Chondrocyte (in vitro differentiated cells): ENCODE data around the gene LMNTD1. TPM values are rescaled to one million over a fixed set of nuclear protein-coding genes. Genes with fewer than 3 reads are reported as not detected.
A peak's percentile ranks its signal among the peaks of the same experiment; 100 is the strongest.
"Not testable (repeated sequence)": the region's sequence is repeated elsewhere in the genome, so short reads cannot be mapped to it uniquely, and the experiment has no call there.

ENCODE experiments used
- DNase-seq: peaks from one replicate; pipeline ENCODE4 v3.0.0; 2021; ENCODE audit warnings: mixed read lengths, low spot score
- H3K27ac Mint-ChIP-seq: one replicate; pipeline ENCODE4 v1.8.0; 2021; ENCODE audit warnings: mild to moderate bottlenecking, moderate library complexity, mixed read lengths; ENCODE audit not compliant: unreplicated experiment
- H3K27me3 Mint-ChIP-seq: 2 replicates; pipeline ENCODE4 v1.8.0; 2021; ENCODE audit warnings: low read depth, mixed read lengths
- H3K36me3 Mint-ChIP-seq: 2 replicates; pipeline ENCODE4 v1.8.0; 2021; ENCODE audit warnings: low read depth, mixed read lengths
- H3K4me1 Mint-ChIP-seq: 2 replicates; pipeline ENCODE4 v1.8.0; 2021; ENCODE audit warnings: low read depth, mild to moderate bottlenecking, mixed read lengths
- H3K4me3 Mint-ChIP-seq: one replicate; pipeline ENCODE4 v1.8.0; 2021; ENCODE audit warnings: mild to moderate bottlenecking, moderate library complexity, mixed read lengths; ENCODE audit not compliant: unreplicated experiment
- H3K9me3 Mint-ChIP-seq: 2 replicates; pipeline ENCODE4 v1.8.0; 2021; ENCODE audit warnings: low read depth, mixed read lengths
- CTCF ChIP-seq: fragments of 200-600 bp; sonication (generic); IDR thresholded peaks from 2 replicates; pipeline ENCODE4 v1.5.0; 2021; ENCODE audit warnings: antibody characterized with exemption, mild to moderate bottlenecking, moderate library complexity
- total RNA-seq: library from RNA; stranded (reverse); gene quantifications from 3 replicates; pipeline ENCODE4 v1.2.1, GENCODE V29; 2021

LMNTD1 gene
- total RNA-seq, 1 donor from 2014 or later: not detected

GRCh38 chr12:25494926-25495325 is 58.2 kb downstream of the LMNTD1 start:
- peak overlapping the region; percentile 14 for H3K27ac Mint-ChIP-seq
- H3K9me3 Mint-ChIP-seq: peaks cover 3% of the 10 kb centered on the region
- no peak for DNase-seq

GRCh38 chr12:25493682-25494081 is 59.4 kb downstream of the LMNTD1 start:
- Mint-ChIP-seq H3K27ac (no peak overlapping the region), H3K27me3 (peaks cover 7% of the 10 kb centered on the region), H3K4me3 (no peak overlapping the region), H3K4me1 (peaks cover 20% of the 10 kb centered on the region), H3K36me3 (peaks cover 2% of the 10 kb centered on the region), H3K9me3 (peaks cover 3% of the 10 kb centered on the region)
- no peak for TF ChIP-seq CTCF
- no peak for DNase-seq

More at GRCh38 chr12:25494926-25495325, 58.2 kb downstream of the LMNTD1 start:
- Mint-ChIP-seq H3K36me3 (peaks cover 2% of the 10 kb centered on the region), H3K27me3 (peaks cover 7% of the 10 kb centered on the region), H3K4me1 (peaks cover 20% of the 10 kb centered on the region), H3K4me3 (no peak overlapping the region)
- TF ChIP-seq CTCF: no peak

GRCh38 chr12:25491396-25492325 is 61.4 kb downstream of the LMNTD1 start:
- H3K4me3 Mint-ChIP-seq: no peak overlapping the region

GRCh38 chr12:25488956-25489870 is 63.9 kb downstream of the LMNTD1 start:
- peak overlapping the region; percentile 54 for H3K27ac Mint-ChIP-seq
- not testable (repeated sequence) for H3K9me3 Mint-ChIP-seq, H3K27me3 Mint-ChIP-seq, H3K36me3 Mint-ChIP-seq, DNase-seq, H3K4me1 Mint-ChIP-seq
- H3K4me3 Mint-ChIP-seq: peak overlapping the region; percentile 69

More at GRCh38 chr12:25491396-25492325, 61.4 kb downstream of the LMNTD1 start:
- Mint-ChIP-seq H3K36me3 (peaks cover 6% of the 10 kb centered on the region), H3K27ac (no peak overlapping the region), H3K4me1 (peaks cover 18% of the 10 kb centered on the region), H3K27me3 (peaks cover 7% of the 10 kb centered on the region), H3K9me3 (peaks cover 3% of the 10 kb centered on the region)
- no peak for TF ChIP-seq CTCF
- no peak for DNase-seq

- Mint-ChIP-seq H3K9me3 (peaks cover 3% of the 10 kb centered on the region), H3K4me3 (no peak overlapping the region), H3K27ac (no peak overlapping the region), H3K36me3 (peaks cover 4% of the 10 kb centered on the region), H3K27me3 (no peaks in the 10 kb centered on the region), H3K4me1 (no peaks in the 10 kb centered on the region)
- no peak for DNase-seq
- no peak for TF ChIP-seq CTCF
Observed at GRCh38 chr12:25482625-25483024, 70.5 kb downstream of the LMNTD1 start.
